Subcutaneous adipose tissue (tissue), 4 donors: Measurements from ENCODE around the gene NUDT9. TPM values are rescaled to one million over a fixed set of nuclear protein-coding genes. Genes with fewer than 3 reads are reported as not detected.

Experiments
- total RNA-seq, 4 donors: library from RNA; depleted of rRNA; stranded (reverse); fragments of >200 nt; gene quantifications; one replicate each; pipeline ENCODE4 v1.1.0, GENCODE V29; 2016
- TF ChIP-seq, protein P1 (sequence below): fragments of 450-650 bp; IDR thresholded peaks from one replicate; pipeline ENCODE4 v1.5.1; 2016; ENCODE audit warnings: low read depth, mild to moderate bottlenecking, control low read depth, antibody characterized with exemption, moderate library complexity

Gene NUDT9, protein sequence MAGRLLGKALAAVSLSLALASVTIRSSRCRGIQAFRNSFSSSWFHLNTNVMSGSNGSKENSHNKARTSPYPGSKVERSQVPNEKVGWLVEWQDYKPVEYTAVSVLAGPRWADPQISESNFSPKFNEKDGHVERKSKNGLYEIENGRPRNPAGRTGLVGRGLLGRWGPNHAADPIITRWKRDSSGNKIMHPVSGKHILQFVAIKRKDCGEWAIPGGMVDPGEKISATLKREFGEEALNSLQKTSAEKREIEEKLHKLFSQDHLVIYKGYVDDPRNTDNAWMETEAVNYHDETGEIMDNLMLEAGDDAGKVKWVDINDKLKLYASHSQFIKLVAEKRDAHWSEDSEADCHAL
- total RNA-seq = 10 to 100 TPM; 12.6 to 30.3 (median 17.1) TPM

DNA sequence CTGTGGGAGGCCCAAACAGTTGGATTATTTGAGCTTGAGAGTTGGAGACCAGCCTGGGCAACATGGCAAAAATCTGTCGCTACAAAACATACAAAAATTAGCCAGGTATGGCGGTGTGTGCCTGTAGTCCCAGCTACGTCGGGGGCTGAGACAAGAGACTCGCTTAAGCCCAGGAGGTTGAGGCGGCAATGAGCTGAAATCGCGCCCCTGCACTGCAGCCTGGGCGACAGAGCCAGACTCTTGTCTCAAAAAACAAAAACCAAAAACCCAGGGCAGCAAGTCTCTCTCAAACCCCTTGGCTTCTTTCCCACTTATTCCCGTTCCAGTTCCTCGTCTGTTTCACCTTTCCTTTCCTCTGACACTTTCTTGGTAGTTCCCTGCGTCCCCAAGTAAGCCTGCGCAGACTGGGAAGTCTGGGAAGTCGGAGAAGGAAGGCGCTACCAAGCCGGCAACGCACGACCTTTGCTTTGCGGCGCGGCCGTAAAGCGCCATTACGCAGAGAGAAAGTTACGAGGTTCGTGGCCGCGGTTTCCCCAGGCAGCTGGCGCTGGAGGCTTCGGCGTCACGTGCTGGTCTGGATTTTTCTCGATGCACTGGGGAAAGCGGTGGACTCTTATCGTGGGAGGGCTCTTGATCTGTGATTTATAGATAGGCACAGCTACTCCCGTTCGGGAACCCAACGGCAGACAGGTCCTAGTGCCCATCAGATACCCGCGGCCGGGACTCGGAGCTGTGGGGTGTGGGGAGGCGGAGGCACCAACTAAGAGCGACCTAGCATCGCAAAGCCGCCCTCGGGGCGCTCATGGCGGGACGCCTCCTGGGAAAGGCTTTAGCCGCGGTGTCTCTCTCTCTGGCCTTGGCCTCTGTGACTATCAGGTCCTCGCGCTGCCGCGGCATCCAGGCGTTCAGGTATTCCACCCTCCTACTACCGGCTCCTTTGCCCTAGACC lies at the start of gene NUDT9:
NUDT9 (plus strand) TSS at position 470 of the 949 bp plus-strand sequence; CDS start at position 803, 333 bp downstream.
- TF ChIP-seq, protein P1, sequence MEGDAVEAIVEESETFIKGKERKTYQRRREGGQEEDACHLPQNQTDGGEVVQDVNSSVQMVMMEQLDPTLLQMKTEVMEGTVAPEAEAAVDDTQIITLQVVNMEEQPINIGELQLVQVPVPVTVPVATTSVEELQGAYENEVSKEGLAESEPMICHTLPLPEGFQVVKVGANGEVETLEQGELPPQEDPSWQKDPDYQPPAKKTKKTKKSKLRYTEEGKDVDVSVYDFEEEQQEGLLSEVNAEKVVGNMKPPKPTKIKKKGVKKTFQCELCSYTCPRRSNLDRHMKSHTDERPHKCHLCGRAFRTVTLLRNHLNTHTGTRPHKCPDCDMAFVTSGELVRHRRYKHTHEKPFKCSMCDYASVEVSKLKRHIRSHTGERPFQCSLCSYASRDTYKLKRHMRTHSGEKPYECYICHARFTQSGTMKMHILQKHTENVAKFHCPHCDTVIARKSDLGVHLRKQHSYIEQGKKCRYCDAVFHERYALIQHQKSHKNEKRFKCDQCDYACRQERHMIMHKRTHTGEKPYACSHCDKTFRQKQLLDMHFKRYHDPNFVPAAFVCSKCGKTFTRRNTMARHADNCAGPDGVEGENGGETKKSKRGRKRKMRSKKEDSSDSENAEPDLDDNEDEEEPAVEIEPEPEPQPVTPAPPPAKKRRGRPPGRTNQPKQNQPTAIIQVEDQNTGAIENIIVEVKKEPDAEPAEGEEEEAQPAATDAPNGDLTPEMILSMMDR = no peak

GRCh38 chr4:87375719-87376291 lies 46.6 kb upstream of the NUDT9 start:
- TF ChIP-seq, protein P1 = no peak

DNA sequence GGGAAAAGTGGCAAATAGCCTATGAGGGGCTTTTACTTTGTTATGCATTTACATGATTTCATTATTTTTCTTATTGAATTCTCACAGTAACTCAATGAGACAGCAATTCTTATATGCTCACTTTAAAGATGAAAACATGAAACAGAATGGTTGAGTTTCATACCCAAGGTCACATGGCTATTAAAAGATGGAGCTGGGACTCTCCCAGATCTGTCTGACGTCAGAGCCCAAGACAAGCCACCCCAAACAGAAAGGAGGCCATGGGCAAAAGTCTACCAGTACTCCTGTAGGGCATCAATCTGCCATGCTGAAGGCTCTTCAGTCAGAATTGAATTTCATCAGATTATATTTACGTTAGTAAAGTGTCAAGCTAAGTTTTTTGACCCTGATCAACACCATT lies 44.6 kb upstream of the NUDT9 start:
- TF ChIP-seq, protein P1 = no peak

- TF ChIP-seq, protein P1 = no peak
Observed at GRCh38 chr4:87382116-87382515, 40.3 kb upstream of the NUDT9 start.

DNA sequence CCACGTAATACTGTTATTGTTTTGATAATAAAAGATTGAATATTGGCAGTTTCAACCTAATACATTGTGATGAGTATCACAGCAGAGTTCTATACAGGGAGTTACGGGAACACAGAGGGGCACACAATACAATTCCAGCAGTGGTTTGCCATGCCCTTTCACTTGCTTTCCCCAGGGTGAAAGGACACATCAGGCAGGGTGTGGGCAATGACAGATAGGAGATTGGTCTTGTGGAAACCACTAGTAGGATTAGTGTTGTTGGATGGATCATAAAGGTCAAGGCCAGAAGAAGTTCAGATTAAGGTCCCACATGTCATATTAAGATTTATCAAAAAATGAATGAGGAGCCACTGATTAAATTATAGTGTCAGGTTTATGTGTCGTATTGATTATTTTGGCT lies 39.4 kb upstream of the NUDT9 start:
- TF ChIP-seq, protein P1 = no peak

GRCh38 chr4:87387237-87387636 lies 35.1 kb upstream of the NUDT9 start:
- TF ChIP-seq, protein P1 = no peak

DNA sequence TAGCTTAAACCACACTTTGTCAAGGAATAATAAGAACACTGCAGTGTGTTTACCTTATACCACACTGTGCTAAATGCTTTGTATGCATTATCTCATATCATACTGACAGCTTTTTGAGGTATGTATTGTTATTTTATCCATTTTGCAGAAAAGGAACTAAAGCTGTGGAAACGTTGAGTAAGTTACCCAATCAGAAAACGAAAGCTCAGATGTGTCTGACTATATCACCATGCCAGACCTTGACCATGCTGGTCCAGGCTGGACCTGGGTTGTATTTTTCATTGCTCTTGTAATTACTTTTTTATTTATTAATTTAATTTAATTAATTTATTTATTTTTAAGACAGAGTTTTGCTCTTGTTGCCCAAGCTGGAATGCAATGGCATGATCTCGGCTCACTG lies 33.5 kb upstream of the NUDT9 start:
- TF ChIP-seq, protein P1 = no peak
